HepG2 (cell line): ENCODE measurements around the gene TRPC1. TPM values are rescaled to one million over a fixed set of nuclear protein-coding genes. Genes with fewer than 3 reads are reported as not detected.
A peak's percentile ranks its signal among the peaks of the same experiment; 100 is the strongest.

ENCODE experiments used
- AKAP8 ChIP-seq: sonication (generic); formaldehyde crosslinking; IDR thresholded peaks from 2 replicates; pipeline ENCODE4 v1.5.1; 2020; ENCODE audit warnings: mild to moderate bottlenecking, missing genetic modification reagents
- GTF3A ChIP-seq: sonication (generic); formaldehyde crosslinking; conservative IDR thresholded peaks from 2 replicates; pipeline ENCODE4 v1.4.0; 2020; ENCODE audit warnings: mild to moderate bottlenecking, missing genetic modification reagents
- KAT8 ChIP-seq: IDR thresholded peaks from 2 replicates; pipeline ENCODE4 v1.6.1; 2016; ENCODE audit warnings: missing genetic modification reagents, missing compliant biosample characterization
- KDM4B ChIP-seq: sonication (generic); formaldehyde crosslinking; IDR thresholded peaks from 2 replicates; pipeline ENCODE4 v1.4.0; 2020; ENCODE audit warnings: missing genetic modification reagents
- KLF11 ChIP-seq: IDR thresholded peaks from 2 replicates; pipeline ENCODE4 v1.6.1; 2016; ENCODE audit warnings: missing compliant biosample characterization
- SP1 ChIP-seq, 2 experiments: fragments of 450-650 bp in 1 of 2; sonication (generic) in 1 of 2; formaldehyde crosslinking in 1 of 2; IDR thresholded peaks; 2 replicates each; pipeline versions ENCODE4 v1.4.0 to v1.6.1; 2016 to 2020; ENCODE audit warnings: missing genetic modification reagents in 1 of 2
- TARDBP ChIP-seq: sonication (generic); formaldehyde crosslinking; IDR thresholded peaks from 2 replicates; pipeline ENCODE4 v1.8.0; 2022; ENCODE audit warnings: mild to moderate bottlenecking, missing genetic modification reagents
- TBP ChIP-seq: sonication (generic); formaldehyde crosslinking; IDR thresholded peaks from 2 replicates; pipeline ENCODE4 v1.5.0; 2020; ENCODE audit warnings: missing genetic modification reagents
- ZNF101 ChIP-seq: sonication (generic); formaldehyde crosslinking; IDR thresholded peaks from 2 replicates; pipeline ENCODE4 v1.4.0; 2020; ENCODE audit warnings: mild to moderate bottlenecking, low read depth, missing genetic modification reagents, borderline replicate concordance
- ZNF33A ChIP-seq: sonication (generic); formaldehyde crosslinking; IDR thresholded peaks from 2 replicates; pipeline ENCODE4 v1.5.1; 2020; ENCODE audit warnings: missing genetic modification reagents, mild to moderate bottlenecking, moderate library complexity, borderline replicate concordance
- ZNF549 ChIP-seq: sonication (generic); formaldehyde crosslinking; IDR thresholded peaks from 2 replicates; pipeline ENCODE4 v1.5.0; 2020; ENCODE audit warnings: missing genetic modification reagents
- ZNF614 ChIP-seq: IDR thresholded peaks from 2 replicates; pipeline ENCODE4 v1.6.1; 2018; ENCODE audit warnings: missing biosample characterization, missing genetic modification reagents, inconsistent platforms, borderline replicate concordance
- ZNF878 ChIP-seq: sonication (generic); formaldehyde crosslinking; IDR thresholded peaks from 2 replicates; pipeline ENCODE4 v1.8.1; 2023; ENCODE audit warnings: mild to moderate bottlenecking, missing genetic modification reagents, moderate library complexity
- polyA plus RNA-seq, 8 experiments: library from polyadenylated mRNA; depleted of rRNA in 3 of 8; stranded (reverse) in 7 of 8; unstranded in 1 of 8; fragments of >200 nt; fragmentation: Illumina TruSeq in 4 of 8; extraction: Trizol in 4 of 8; gene quantifications; 2 replicates each; pipeline versions ENCODE4 v1.2.1 to v1.2.3, GENCODE V29; 2011 to 2016; ENCODE audit warnings: low read depth in 4 of 8, missing spikeins in 1 of 8, mixed read lengths in 1 of 8; ENCODE audit not compliant: insufficient read depth in 1 of 8
- total RNA-seq, 5 experiments: library from RNA; depleted of rRNA; stranded (reverse); fragments of >200 nt; fragmentation: Illumina TruSeq; extraction: Trizol; gene quantifications; 2 replicates each; pipeline ENCODE4 v1.2.3, GENCODE V29; 2016; ENCODE audit warnings: low read depth in 1 of 5
- TF ChIP-seq, protein P1 (sequence below): sonication (generic); formaldehyde crosslinking; IDR thresholded peaks from 2 replicates; pipeline ENCODE4 v1.8.0; 2022; ENCODE audit warnings: mild to moderate bottlenecking, missing genetic modification reagents; ENCODE audit not compliant: insufficient replicate concordance
- TF ChIP-seq, protein P2 (sequence below): IDR thresholded peaks from 2 replicates; pipeline ENCODE4 v1.6.1; 2016; ENCODE audit warnings: missing genetic modification reagents, missing compliant biosample characterization
- TF ChIP-seq, protein P3 (sequence below): IDR thresholded peaks from 2 replicates; pipeline ENCODE4 v1.6.1; 2018; ENCODE audit warnings: missing genetic modification reagents
- TF ChIP-seq, protein P4 (sequence below): sonication (generic); formaldehyde crosslinking; IDR thresholded peaks from 2 replicates; pipeline ENCODE4 v1.5.0; 2020; ENCODE audit warnings: mild to moderate bottlenecking, missing genetic modification reagents, borderline replicate concordance
- TF ChIP-seq, protein P5 (sequence below): sonication (generic); formaldehyde crosslinking; IDR thresholded peaks from 2 replicates; pipeline ENCODE4 v1.4.0; 2020; ENCODE audit warnings: missing genetic modification reagents
- TF ChIP-seq, protein P6 (sequence below): IDR thresholded peaks from 2 replicates; pipeline ENCODE4 v1.6.1; 2012; ENCODE audit warnings: low read depth, low read length, improper control_type of control experiment

TRPC1 gene
- total and polyA plus RNA-seq, 2 of the 13 experiments (the other 11 are each of a cell fraction or from before 2014, with no cell fraction given): 10.8 to 13.1 TPM

DNA sequence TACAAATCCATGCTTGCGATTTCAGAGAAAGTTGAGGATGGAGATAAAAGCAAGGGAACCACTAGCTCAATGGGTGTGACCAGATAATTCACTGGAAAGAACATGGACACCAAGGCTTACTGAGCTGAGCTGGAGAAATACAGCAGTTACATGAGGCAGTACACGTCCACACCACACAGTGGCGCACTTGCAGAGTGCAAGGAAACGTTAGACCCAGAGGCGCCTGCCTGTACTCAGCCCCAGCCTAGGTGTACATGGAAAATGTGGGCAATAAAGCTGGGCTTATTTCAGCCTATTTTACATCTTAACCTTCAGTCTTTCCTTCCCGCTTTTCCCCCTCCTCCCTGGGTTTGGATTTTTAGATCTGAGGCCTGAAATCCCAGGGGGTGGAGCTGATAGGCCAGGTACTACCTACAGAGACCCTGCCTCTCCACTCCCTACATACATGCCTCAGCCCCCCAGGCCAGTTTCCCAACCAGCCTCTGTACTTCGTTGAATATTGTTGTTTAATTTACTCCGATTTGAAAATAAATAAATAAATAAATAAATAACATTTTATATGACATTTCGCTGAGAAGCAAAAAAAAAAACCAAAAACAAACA is 105.0 kb downstream of the TRPC1 start (continued):
- TF ChIP-seq, protein P1, sequence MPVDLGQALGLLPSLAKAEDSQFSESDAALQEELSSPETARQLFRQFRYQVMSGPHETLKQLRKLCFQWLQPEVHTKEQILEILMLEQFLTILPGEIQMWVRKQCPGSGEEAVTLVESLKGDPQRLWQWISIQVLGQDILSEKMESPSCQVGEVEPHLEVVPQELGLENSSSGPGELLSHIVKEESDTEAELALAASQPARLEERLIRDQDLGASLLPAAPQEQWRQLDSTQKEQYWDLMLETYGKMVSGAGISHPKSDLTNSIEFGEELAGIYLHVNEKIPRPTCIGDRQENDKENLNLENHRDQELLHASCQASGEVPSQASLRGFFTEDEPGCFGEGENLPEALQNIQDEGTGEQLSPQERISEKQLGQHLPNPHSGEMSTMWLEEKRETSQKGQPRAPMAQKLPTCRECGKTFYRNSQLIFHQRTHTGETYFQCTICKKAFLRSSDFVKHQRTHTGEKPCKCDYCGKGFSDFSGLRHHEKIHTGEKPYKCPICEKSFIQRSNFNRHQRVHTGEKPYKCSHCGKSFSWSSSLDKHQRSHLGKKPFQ (CRISPR knock-in tag): no peak
- TF ChIP-seq, protein P2, sequence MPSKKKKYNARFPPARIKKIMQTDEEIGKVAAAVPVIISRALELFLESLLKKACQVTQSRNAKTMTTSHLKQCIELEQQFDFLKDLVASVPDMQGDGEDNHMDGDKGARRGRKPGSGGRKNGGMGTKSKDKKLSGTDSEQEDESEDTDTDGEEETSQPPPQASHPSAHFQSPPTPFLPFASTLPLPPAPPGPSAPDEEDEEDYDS (CRISPR knock-in tag): peak; percentile 40; the same call in 1 of the 2 replicates
- TF ChIP-seq SP1 (IDR thresholded peaks at IDR 0.05) (no peak), SP1 (CRISPR knock-in tag; IDR thresholded peaks at IDR 0.05) (no peak), AKAP8 (CRISPR knock-in tag) (no peak), ZNF33A (CRISPR knock-in tag) (no peak), KDM4B (CRISPR knock-in tag) (0 out of 2 replicates have a peak, but pooled peaks have one; percentile 45), KLF11 (CRISPR knock-in tag) (0 out of 2 replicates have a peak, but pooled peaks have one; percentile 37), TBP (CRISPR knock-in tag) (no peak), ZNF878 (no peak), ZNF101 (CRISPR knock-in tag) (no peak), TARDBP (CRISPR knock-in tag) (no peak), GTF3A (CRISPR knock-in tag) (no peak), ZNF549 (CRISPR knock-in tag) (no peak), KAT8 (CRISPR knock-in tag) (peak; percentile 55), ZNF614 (CRISPR knock-in tag) (peak; percentile 55; the same call in 1 of the 2 replicates)
- TF ChIP-seq, protein P3, sequence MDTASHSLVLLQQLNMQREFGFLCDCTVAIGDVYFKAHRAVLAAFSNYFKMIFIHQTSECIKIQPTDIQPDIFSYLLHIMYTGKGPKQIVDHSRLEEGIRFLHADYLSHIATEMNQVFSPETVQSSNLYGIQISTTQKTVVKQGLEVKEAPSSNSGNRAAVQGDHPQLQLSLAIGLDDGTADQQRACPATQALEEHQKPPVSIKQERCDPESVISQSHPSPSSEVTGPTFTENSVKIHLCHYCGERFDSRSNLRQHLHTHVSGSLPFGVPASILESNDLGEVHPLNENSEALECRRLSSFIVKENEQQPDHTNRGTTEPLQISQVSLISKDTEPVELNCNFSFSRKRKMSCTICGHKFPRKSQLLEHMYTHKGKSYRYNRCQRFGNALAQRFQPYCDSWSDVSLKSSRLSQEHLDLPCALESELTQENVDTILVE (CRISPR knock-in tag): no peak
- TF ChIP-seq, protein P4, sequence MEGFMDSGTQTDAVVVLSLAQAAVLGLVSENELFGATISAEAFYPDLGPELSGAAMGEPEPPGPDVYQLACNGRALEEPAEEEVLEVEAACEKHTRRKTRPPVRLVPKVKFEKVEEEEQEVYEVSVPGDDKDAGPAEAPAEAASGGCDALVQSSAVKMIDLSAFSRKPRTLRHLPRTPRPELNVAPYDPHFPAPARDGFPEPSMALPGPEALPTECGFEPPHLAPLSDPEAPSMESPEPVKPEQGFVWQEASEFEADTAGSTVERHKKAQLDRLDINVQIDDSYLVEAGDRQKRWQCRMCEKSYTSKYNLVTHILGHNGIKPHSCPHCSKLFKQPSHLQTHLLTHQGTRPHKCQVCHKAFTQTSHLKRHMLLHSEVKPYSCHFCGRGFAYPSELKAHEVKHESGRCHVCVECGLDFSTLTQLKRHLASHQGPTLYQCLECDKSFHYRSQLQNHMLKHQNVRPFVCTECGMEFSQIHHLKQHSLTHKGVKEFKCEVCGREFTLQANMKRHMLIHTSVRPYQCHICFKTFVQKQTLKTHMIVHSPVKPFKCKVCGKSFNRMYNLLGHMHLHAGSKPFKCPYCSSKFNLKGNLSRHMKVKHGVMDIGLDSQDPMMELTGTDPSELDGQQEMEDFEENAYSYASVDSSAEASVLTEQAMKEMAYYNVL: no peak
- TF ChIP-seq, protein P5, sequence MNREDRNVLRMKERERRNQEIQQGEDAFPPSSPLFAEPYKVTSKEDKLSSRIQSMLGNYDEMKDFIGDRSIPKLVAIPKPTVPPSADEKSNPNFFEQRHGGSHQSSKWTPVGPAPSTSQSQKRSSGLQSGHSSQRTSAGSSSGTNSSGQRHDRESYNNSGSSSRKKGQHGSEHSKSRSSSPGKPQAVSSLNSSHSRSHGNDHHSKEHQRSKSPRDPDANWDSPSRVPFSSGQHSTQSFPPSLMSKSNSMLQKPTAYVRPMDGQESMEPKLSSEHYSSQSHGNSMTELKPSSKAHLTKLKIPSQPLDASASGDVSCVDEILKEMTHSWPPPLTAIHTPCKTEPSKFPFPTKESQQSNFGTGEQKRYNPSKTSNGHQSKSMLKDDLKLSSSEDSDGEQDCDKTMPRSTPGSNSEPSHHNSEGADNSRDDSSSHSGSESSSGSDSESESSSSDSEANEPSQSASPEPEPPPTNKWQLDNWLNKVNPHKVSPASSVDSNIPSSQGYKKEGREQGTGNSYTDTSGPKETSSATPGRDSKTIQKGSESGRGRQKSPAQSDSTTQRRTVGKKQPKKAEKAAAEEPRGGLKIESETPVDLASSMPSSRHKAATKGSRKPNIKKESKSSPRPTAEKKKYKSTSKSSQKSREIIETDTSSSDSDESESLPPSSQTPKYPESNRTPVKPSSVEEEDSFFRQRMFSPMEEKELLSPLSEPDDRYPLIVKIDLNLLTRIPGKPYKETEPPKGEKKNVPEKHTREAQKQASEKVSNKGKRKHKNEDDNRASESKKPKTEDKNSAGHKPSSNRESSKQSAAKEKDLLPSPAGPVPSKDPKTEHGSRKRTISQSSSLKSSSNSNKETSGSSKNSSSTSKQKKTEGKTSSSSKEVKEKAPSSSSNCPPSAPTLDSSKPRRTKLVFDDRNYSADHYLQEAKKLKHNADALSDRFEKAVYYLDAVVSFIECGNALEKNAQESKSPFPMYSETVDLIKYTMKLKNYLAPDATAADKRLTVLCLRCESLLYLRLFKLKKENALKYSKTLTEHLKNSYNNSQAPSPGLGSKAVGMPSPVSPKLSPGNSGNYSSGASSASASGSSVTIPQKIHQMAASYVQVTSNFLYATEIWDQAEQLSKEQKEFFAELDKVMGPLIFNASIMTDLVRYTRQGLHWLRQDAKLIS: no peak
- TF ChIP-seq, protein P6, sequence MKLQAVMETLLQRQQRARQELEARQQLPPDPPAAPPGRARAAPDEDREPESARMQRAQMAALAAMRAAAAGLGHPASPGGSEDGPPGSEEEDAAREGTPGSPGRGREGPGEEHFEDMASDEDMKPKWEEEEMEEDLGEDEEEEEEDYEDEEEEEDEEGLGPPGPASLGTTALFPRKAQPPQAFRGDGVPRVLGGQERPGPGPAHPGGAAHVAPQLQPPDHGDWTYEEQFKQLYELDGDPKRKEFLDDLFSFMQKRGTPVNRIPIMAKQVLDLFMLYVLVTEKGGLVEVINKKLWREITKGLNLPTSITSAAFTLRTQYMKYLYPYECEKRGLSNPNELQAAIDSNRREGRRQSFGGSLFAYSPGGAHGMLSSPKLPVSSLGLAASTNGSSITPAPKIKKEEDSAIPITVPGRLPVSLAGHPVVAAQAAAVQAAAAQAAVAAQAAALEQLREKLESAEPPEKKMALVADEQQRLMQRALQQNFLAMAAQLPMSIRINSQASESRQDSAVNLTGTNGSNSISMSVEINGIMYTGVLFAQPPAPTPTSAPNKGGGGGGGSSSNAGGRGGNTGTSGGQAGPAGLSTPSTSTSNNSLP: 0 out of 2 replicates have a peak, but pooled peaks have one; percentile 23
